ENCODE measurements around the gene RPTOR.

Gene RPTOR

DNA sequence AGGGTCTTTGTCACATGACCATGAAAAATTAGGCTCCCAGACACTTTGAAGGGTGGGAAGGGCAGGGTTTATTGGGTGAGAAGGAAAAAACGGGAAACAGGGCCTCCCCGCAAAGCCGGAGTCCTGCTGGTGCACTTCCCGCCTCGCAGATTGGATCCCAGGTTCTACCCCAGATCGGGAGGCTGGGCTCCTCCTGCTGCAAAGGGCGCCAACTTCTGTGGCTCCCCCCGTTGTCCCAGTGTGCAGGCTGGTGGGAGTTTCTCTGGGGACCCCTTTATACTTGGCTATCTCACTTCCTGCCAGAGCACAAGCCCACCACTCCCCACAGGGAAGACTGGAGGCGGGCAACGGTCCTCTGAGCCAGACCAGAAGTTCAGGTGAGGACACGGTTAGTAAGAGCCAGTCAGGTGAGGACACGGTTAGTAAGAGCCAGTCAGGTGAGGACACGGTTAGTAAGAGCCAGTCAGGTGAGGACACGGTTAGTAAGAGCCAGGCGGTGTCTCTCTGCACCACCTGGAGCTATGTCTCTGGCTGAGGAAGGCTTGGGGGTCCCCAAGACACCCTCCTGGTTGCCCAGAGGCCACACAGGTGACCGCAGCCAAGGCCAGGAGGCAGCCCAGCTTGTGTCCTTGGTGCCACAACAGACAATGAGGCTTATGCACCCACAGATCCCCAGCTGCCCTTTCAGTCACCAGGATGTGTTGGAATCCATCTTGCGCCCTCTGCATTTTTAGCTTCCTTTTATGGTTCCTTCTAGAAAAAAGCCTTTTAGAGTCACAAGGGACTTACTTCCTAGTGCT lies 398.9 kb downstream of the RPTOR start:
- no peak for FAIRE-seq

DNA sequence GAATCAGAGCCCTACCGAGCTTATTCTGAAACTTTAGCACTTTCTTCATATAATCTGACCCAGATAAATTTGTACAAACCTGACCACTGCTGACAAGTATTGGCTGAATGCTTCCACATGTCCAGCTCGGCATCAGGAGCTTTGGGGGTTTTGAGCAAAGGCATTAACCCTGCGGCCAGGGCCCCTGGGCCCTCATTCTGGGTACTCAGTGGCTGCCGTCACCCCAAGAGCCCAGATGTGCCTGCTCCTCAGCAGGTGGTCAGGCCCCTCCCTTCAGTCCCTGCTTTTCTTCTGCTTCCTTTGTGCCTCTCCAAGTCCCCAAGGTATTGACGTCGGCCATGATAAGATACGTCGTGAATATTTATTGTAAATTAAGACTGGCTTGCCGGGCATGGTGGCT lies 399.7 kb downstream of the RPTOR start:
- no peak for FAIRE-seq

- no peak for FAIRE-seq
Observed at GRCh38 chr17:80945736-80946135, 401.1 kb downstream of the RPTOR start.

DNA sequence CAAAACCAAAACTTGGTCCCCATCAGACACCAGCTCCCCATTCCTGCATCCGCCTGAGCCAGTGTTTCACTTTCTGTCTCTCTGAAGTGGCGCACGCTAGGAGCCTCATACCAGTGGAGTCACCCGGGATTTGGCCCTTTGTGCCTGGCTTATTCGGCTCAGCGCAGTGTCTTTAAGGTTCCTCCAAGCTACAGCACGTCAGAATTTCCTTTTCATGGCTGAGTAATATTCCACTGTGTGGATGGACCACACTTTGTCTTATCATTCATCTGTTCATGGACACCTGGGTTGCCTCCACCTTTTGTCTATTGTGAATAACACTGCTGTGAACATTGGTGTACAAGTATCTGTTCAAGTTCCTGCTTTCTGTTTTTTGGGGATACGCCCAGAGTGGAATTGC lies 401.8 kb downstream of the RPTOR start:
- FAIRE-seq, result no peak

GRCh38 chr17:80947200-80947940 lies 402.7 kb downstream of the RPTOR start:
- no peak for FAIRE-seq

DNA sequence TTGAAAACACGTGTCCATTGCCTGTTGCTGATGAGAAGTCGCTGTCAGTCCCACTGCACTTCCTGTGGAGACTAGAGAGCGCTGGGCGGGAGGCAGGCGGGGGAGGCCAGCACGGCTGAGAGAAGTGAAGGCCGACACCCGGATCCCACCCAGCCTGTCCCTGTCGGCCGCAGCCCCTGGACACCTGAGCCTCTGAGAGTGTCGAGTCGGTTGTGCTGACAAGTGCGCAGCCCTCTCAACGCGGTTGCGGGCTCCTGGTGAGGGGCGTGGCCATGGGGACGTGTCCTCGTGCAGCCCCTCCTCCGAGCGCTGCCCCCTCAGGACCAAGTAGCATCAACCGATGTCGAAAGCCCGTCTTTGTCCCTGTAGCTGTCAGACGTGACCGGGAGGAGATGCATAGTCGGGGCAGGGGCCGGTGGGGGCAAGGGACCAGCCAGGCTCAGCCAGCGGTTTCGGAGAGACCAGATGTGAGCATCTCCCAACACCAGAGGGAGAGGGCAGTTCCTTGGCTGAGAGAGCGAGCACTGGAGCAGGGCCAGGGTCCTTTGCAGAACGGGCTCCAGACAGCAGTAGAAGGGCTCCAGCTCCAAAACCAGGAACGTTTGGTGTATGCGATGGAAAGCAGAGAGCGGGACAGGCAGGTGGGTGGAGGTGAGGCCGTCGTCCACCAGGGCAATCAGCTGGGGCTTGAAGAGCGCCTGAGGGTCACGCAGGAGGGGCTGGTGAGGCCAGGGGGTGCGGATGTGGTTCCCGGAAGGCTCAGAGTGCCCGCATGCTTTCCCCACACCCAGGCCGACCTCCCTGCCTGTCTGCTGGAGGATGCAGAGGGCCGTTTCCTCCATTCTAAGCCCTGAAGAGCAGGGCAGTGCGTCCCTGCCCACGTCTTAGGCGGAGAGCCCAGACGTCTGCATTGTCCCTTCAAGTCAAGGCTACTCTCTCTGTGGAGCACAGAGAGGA lies 403.7 kb downstream of the RPTOR start:
- FAIRE-seq, result no peak

GRCh38 chr17:80948976-80949450 lies 404.4 kb downstream of the RPTOR start:
- FAIRE-seq, result no peak

DNA sequence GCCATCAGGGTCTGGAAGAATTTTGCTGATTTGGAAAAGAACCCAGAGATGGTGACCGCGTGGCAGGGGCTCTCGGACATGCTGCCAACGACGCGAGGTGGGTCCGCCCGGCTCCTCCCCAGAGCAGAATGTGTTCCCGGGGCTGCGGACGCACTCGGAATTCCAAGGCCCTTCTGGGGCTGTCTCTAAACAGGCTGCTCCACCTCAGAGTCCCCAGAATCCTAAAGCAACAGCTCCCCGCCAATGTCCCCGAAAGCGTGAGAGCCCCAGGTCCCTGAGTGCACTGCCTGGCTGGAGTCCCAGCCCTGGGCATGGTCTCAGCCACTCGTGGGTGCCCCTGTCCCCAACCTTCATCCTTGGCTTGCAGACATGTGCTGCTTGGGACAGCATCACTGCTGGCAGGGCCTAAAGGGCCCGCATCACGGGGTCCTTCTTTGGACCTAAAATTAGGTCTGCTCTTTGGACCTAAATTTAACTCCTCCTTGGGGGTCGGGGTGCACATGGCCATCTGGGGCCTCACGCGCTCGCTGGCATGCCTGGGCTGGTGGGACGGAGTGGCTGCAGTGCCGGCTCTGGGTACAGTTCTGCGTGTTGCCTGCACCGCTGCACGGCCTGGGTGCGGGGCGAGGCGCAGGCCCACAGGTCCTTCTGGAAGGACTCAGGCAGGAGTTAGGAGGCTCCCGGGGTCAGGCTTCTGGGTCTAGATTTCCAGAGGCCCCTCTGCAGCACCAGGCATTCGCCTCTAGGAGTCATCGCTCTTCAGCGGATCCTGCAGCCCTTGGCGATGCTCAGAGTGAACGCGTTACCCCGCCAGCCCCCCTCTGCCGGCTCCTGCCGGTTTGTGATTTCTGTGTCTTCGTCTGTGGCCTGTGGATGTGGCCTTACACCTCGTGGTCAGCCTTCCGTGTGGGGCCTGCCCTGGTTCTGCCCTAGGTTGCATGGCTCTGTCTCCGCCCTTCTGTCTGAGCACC lies 405.1 kb downstream of the RPTOR start:
- FAIRE-seq, result no peak

GRCh38 chr17:80950466-80951120 lies 406.0 kb downstream of the RPTOR start:
- no peak for FAIRE-seq

DNA sequence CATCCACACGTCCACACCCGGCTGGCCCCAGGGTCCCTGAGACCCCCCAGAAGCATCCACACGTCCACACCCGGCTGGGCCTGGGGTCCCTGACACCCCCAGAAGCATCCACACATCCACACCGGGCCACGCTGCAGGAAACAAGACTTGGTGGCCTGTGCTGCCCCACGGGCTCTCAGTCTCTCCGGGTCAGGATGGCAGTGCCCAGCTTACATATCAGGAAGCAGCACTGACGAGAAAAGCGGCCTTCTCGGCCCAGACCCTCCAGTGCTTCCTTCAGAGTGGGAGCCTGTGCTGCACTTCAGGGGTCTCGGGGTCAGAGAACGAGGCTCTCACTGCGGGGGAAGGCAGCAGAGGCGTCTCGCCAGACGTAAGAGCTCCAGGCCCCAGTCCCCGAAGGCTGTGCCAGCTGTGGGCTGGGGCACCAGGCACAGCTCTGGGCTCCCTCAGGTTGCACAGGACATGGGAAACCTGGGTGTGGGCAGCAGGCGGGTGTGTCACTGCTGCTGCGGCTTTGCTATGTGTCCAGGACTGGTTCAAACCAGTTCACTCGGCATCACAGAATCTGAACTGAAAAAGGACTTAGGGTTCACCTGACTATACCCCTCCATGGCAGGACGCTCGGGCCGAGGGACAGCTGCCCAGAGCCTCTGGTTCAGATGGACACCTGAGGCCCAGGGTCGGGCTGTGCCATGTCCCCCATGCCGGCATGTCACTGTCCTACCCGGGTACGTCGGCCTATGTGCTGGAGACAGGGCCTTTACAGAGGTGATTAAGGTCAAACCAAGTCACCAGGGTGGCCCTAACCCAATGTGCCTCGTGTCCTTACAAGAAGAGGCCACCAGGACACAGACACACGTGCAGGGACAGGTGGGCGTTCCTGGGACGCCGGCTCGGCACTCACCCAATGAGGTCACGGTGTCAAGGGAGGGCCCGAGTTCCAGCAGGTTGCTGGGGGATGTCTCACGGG lies 406.8 kb downstream of the RPTOR start:
- FAIRE-seq, result no peak

GRCh38 chr17:80952291-80952690 lies 407.7 kb downstream of the RPTOR start:
- FAIRE-seq, result no peak

DNA sequence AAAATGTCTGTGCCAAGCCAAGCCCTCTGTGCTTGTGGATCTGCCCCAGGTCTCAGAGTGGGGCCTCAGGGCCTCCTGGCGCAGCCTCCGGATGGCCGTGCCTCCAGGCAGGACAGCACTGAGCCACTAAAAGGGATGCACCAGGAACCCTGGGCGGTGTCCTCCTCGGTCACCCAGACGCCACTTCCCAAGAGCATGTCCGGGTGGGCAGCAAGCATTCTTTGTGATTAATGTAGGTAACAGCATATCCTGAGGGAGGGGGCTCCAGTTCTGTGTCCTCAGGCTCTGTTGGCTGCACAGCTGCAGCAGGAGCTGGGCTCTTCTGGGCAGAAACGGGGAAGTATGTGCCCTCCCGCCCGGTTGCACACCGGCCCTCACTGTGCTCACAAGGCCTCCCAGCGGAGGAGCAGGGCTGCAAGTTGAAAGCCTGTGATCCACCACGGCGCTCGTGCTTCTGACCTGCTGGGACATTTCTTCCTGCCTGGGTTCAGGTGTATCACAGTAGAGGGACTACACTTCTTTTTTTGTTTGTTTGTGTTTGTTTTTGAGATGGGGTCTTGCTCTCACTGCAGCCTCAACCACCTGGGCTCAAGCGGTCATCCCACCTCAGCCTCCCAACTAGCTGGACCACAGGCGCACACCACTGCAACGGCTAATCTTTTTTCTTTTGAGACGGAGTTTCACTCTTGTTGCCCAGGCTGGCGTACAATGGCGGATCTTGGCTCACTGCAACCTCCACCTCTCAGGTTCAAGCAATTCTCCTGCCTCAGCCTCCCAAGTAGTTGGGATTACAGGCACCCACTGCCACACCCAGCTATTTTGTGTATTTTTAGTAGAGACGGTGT lies 409.1 kb downstream of the RPTOR start:
- FAIRE-seq, result no peak

DNA sequence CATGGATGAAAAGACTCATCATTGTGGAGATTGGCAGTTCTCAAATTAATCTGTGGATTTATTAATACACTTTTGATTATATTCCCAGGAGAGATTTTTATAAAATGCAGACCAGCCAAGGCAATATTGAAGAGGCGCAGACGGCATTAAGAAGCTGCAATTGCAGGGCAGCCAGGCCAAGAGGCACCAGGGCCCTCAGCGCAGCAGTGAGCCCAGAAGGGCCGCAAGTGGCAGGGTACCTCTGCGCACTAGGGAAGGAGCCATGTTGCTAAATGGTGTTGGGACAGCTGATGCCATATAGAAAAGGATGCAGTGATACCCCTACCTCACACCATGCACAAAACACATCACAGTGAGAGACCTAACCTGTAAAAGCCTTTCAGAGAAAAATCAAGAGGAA lies 410.4 kb downstream of the RPTOR start:
- no peak for FAIRE-seq

GRCh38 chr17:80955671-80956280 lies 411.1 kb downstream of the RPTOR start:
- no peak for FAIRE-seq

- no peak for FAIRE-seq
Observed at GRCh38 chr17:80956321-80957190, 411.9 kb downstream of the RPTOR start.

DNA sequence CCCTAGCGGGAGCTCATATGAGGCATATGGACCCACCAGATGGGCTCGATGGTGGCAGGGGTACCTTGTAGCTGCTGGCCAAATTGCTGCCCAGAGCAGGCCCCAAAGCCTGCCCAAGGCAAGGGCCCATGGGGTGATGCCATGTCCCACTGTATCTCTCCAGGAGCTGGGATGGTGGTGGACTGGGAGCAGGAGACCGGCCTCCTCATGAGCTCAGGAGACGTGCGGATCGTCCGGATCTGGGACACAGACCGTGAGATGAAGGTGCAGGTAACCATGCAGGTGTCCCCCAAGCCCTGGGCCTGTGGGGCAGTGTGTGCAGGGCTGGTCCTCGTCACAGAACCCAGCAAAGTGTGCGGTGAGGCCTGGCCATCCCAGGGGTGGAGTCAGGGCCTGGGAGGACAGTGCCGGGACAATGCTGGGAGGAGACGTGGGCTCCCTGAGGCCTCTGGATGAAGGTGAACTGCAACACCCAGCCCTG lies 412.9 kb downstream of the RPTOR start:
- no peak for FAIRE-seq

GRCh38 chr17:80959330-80960036 lies 414.8 kb downstream of the RPTOR start:
- FAIRE-seq, result no peak
